GM19025 (cell line): ENCODE data around the gene SLC23A3.
"Not testable (repeated sequence)": the region's sequence is repeated elsewhere in the genome, so short reads cannot be mapped to it uniquely, and the experiment has no call there.

ENCODE experiments used
- ATAC-seq: cut with Tn5 transposase; IDR thresholded peaks from one replicate; pipeline ENCODE4 v1.9.1; 2021; ENCODE audit warnings: mild to moderate bottlenecking, low read depth, moderate library complexity; ENCODE audit not compliant: unreplicated experiment

SLC23A3 gene

GRCh38 chr2:219205981-219206327, 36.1 kb upstream of the SLC23A3 start:
- no peak for ATAC-seq

GRCh38 chr2:219205165-219205538, 35.3 kb upstream of the SLC23A3 start:
- ATAC-seq, result no peak

- ATAC-seq, result no peak
These were observed 34.8 kb upstream of the SLC23A3 start for GRCh38 chr2:219204425-219205164.

- not testable (repeated sequence) for ATAC-seq
These were observed 31.5 kb upstream of the SLC23A3 start for GRCh38 chr2:219201331-219201730.

GRCh38 chr2:219200502-219201326, 30.9 kb upstream of the SLC23A3 start:
- ATAC-seq, result not testable (repeated sequence)

GRCh38 chr2:219199470-219200211, 29.8 kb upstream of the SLC23A3 start:
- ATAC-seq, result no peak

GRCh38 chr2:219198974-219199373, 29.1 kb upstream of the SLC23A3 start:
- no peak for ATAC-seq

- ATAC-seq, result no peak
These were observed 27.6 kb upstream of the SLC23A3 start for GRCh38 chr2:219197388-219197787.

GRCh38 chr2:219186754-219187456, 17.1 kb upstream of the SLC23A3 start:
- ATAC-seq, result no peak

GRCh38 chr2:219184121-219184520, 14.3 kb upstream of the SLC23A3 start:
- no peak for ATAC-seq

GRCh38 chr2:219183151-219183772, 13.4 kb upstream of the SLC23A3 start:
- ATAC-seq, result no peak

GRCh38 chr2:219182331-219183150, 12.7 kb upstream of the SLC23A3 start:
- no peak for ATAC-seq

GRCh38 chr2:219181531-219181930, 11.7 kb upstream of the SLC23A3 start:
- no peak for ATAC-seq

GRCh38 chr2:219180961-219181360, 11.1 kb upstream of the SLC23A3 start:
- ATAC-seq, result no peak

- ATAC-seq, result no peak
These were observed 10.0 kb upstream of the SLC23A3 start for GRCh38 chr2:219179601-219180465.

GRCh38 chr2:219178377-219179175, 8.7 kb upstream of the SLC23A3 start:
- peak; percentile 9 for ATAC-seq

GRCh38 chr2:219177552-219178376, 7.9 kb upstream of the SLC23A3 start, which contains the start of gene RETREG2:
Gene RETREG2 (plus strand): TSS chr2:219178275. CDS start chr2:219178353, 78 bp downstream.
- ATAC-seq, result peak; percentile 44
